Skin epidermis (tissue), 12 donors: ENCODE data around the gene ACOT7.
A peak's percentile ranks its signal among the peaks of the same experiment; 100 is the strongest.
"Not testable (repeated sequence)": the region's sequence is repeated elsewhere in the genome, so short reads cannot be mapped to it uniquely, and the experiment has no call there.

Source experiments
- H3K27ac ChIP-seq, 21 experiments: fragments of 200-600 bp; sonication (generic) in 11 of 21; one replicate each; pipeline ENCODE4 v1.5.0; 2020; ENCODE audit warnings: mild to moderate bottlenecking in 3 of 21, inconsistent platforms in 2 of 21, moderate library complexity in 2 of 21
- H3K4me3 ChIP-seq, 7 experiments: fragments of 200-600 bp; sonication (generic) in 2 of 7; one replicate each; pipeline ENCODE4 v1.5.0; 2020; ENCODE audit warnings: inconsistent platforms in 2 of 7, mild to moderate bottlenecking in 2 of 7, moderate library complexity in 1 of 7

Gene ACOT7

DNA sequence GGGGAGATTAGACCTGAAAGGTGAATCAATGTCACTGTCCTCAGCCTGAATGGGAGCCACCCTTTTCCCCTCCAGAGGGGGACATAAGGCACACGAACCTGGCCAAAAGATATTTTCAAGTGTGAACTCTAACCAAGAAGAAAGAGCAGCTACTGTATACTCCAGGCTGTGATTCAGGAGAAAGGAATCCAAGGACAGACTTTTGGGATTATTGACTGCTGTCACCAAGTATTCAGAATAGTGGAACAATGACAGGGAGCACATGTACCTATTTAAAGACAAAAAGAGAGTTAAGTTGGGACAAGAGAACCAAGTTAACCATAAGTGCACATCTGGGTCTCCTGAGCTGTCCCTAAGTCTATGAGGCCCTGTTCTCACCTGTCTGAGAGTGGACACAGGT lies 160.2 kb downstream of the ACOT7 start:
- Histone ChIP-seq H3K27ac (no peak overlapping the region), H3K4me3 (no peak overlapping the region)

GRCh38 chr1:6225651-6226050 lies 167.9 kb downstream of the ACOT7 start:
- Histone ChIP-seq H3K4me3 (no peak overlapping the region), H3K27ac (no peak overlapping the region)

GRCh38 chr1:6224718-6225117 lies 168.8 kb downstream of the ACOT7 start:
- Histone ChIP-seq H3K4me3 (no peak overlapping the region), H3K27ac (no peak overlapping the region)

DNA sequence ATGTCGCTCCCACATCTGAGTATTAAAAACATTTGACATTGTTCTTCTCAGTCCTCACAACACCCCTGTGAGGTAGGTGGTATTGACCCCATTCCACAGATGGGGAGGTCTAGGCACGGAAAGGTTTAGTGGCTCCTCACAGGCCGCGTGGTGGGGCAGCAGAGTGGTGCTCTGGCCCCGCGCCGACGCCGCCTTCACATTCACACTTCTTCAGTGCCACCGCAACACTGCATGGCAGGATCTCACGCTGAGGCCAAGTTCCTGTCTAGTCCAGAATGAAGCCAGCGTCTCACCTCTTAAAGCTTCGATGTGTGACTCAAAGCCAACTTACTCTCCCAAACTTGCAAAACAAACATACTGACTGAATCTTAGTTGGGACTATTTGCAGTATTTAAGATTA lies 169.9 kb downstream of the ACOT7 start:
- no peak overlapping the region for H3K27ac ChIP-seq
- H3K4me3 ChIP-seq: no peak overlapping the region

- Histone ChIP-seq H3K27ac (peak overlapping the region in 6 of 21 experiments; percentile 13 to 46 (median 28)), H3K4me3 (no peak overlapping the region)
These were observed 170.9 kb downstream of the ACOT7 start for GRCh38 chr1:6222636-6223035.

GRCh38 chr1:6221210-6221784 lies 172.3 kb downstream of the ACOT7 start:
- H3K27ac ChIP-seq: peak overlapping the region in 5 of 21 experiments; percentile 39 to 75 (median 52)
- H3K4me3 ChIP-seq: no peak overlapping the region

DNA sequence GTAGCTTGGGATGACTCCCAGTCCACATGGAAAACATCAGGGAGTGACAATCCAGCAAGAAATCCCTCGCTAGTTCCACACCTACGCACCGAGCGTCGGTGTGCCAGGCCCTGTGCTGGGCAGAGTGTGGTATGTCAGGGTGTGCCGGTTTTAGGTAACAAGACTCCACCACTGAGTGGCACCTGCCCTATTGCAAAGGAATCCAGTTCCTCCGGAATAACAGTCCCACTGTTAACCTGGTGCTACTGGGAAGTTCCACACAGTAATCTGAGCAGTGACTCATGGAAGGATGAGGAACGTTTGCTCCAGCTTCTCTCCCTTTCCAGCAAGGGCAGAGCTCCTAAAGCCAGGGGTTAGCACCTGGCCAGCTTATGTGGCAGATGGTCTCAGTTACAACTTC lies 173.3 kb downstream of the ACOT7 start:
- Histone ChIP-seq H3K4me3 (no peak overlapping the region), H3K27ac (peak overlapping the region in 12 of 21 experiments; percentile 12 to 75 (median 40))

DNA sequence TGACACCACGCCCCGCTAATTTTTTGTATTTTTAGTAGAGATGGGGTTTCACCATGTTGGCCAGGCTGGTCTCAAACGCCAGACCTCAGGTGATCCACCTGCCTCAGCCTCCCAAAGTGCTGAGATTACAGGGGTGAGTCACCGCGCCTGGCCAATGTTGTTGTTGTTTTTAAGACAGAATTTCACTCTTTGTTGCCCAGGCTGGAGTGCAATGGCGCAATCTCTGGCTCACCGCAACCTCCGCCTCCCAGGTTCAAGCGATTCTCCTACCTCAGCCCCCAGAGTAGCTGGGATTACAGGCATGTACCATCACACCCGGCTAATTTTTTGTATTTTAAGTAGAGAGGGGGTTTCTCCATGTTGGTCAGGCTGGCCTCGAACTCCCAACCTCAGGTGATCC lies 173.9 kb downstream of the ACOT7 start:
- peak overlapping the region in 11 of 21 experiments; percentile 12 to 75 (median 35) for H3K27ac ChIP-seq
- H3K4me3 ChIP-seq: not testable (repeated sequence)

DNA sequence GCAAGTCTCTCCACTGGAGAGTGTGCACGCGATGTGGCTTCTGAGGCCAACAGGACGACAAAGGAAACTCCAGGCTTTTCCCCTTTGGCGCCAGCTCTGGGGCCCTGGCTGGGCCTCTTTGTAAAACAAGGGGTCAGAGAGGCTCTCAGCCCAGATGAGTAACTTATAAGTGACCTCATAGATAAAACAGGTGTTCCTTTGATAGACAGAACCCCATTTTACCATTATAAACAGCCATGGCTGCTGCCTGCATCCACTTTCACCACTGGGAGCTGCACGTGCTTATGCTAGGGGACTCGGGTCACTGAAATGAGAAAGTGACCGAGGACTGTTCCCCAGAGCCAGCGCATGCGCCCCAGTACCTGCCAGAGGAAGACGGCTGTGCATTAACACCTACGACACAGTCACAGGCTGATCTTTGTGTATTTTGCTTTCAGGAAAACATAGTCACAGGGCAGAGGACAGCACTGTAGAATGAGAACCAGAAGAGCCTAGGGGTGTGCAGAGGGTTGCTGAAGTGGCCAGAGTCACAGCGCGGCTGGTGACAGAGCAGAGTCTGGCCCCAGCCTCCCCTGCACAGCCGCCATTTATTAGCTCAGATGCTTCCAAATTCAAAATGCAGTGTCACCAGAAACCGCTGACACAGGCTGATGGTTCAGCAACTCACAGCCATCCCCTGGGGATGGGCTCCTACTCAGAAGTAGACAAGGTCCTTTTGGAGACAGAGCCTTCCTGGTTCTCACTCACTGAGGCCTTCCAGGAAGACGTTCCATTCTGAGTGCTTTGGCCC lies 175.0 kb downstream of the ACOT7 start:
- peak overlapping the region in 1 of 21 experiments; percentile 14 for H3K27ac ChIP-seq

More for the DNA sequence above, 175.0 kb downstream of the ACOT7 start:
- H3K4me3 ChIP-seq: no peak overlapping the region
